IMR-90 (cell line): ENCODE measurements around the gene UGT1A7. TPM values are rescaled to one million over a fixed set of nuclear protein-coding genes. Genes with fewer than 3 reads are reported as not detected.

Source experiments
- ATAC-seq: fragments of 200-7000 bp; cut with Tn5 transposase; 2 replicates; pipeline ENCODE4 v1.9.1; 2020; ENCODE audit warnings: low read depth, mild to moderate bottlenecking, moderate library complexity
- BruUV-seq: library from RNA; stranded (reverse); fragments of 400-500 nt; replicated peaks from 2 replicates; lab custom pipeline; 2021; lab: Mats Ljungman, UMichigan
- CTCF ChIA-PET: fragments of 300-600 bp; formaldehyde crosslinking; extraction: SDS; loops from one replicate; lab custom pipeline; 2021; ENCODE audit warnings: antibody characterized with exemption; lab: Yijun Ruan, JAX
- POLR2A ChIA-PET: fragments of 300-600 bp; sonication (Branson Sonifier 250); formaldehyde crosslinking; loops from one replicate; lab custom pipeline; 2022; ENCODE audit warnings: antibody characterized with exemption; ENCODE audit not compliant: unreplicated experiment; lab: Charles Lee
- DNase-seq: peaks from one replicate; pipeline ENCODE4 v3.0.0; 2013
- H2AFZ ChIP-seq: replicated peaks from 2 replicates; pipeline ENCODE3; 2013; ENCODE audit warnings: low read length, mild to moderate bottlenecking; ENCODE audit not compliant: poor library complexity
- H2AK5ac ChIP-seq: 2 replicates; pipeline ENCODE4 v1.6.1; 2013; ENCODE audit warnings: low read depth, low read length, inconsistent platforms
- H2AK9ac ChIP-seq: replicated peaks from 2 replicates; pipeline ENCODE3; 2013; ENCODE audit warnings: mild to moderate bottlenecking, low read depth, low read length, moderate library complexity; ENCODE audit not compliant: poor library complexity
- H2BK120ac ChIP-seq: 2 replicates; pipeline ENCODE4 v1.6.1; 2013; ENCODE audit warnings: low read depth, low read length, inconsistent platforms
- H2BK15ac ChIP-seq: 3 replicates; pipeline ENCODE4 v1.6.1; 2013; ENCODE audit warnings: low read depth, low read length, inconsistent platforms
- H2BK20ac ChIP-seq: 2 replicates; pipeline ENCODE4 v1.6.1; 2013; ENCODE audit warnings: low read depth, mild to moderate bottlenecking, inconsistent platforms, low read length, moderate library complexity
- H2BK5ac ChIP-seq: 2 replicates; pipeline ENCODE4 v1.6.1; 2013; ENCODE audit warnings: mild to moderate bottlenecking, low read depth, low read length, inconsistent platforms; ENCODE audit not compliant: poor library complexity, severe bottlenecking
- H3K14ac ChIP-seq: replicated peaks from 2 replicates; pipeline ENCODE4 v1.6.1; 2013; ENCODE audit warnings: low read depth, low read length, inconsistent platforms
- H3K18ac ChIP-seq: 2 replicates; pipeline ENCODE4 v1.6.1; 2013; ENCODE audit warnings: low read depth, low read length, control low read depth
- H3K23ac ChIP-seq: 2 replicates; pipeline ENCODE4 v1.6.1; 2013; ENCODE audit warnings: low read depth, low read length, inconsistent platforms
- H3K27ac ChIP-seq: 2 replicates; pipeline ENCODE4 v1.5.1; 2013; ENCODE audit warnings: mild to moderate bottlenecking, control low read depth, low read length; ENCODE audit not compliant: insufficient read depth
- H3K27me3 ChIP-seq: 2 replicates; pipeline ENCODE4 v1.6.1; 2013; ENCODE audit warnings: low read length; ENCODE audit not compliant: control insufficient read depth, insufficient read depth
- H3K36me3 ChIP-seq: 2 replicates; pipeline ENCODE4 v1.6.1; 2013; ENCODE audit warnings: low read length, mixed read lengths; ENCODE audit not compliant: control insufficient read depth, insufficient read depth
- H3K4ac ChIP-seq: 2 replicates; pipeline ENCODE4 v1.6.1; 2013; ENCODE audit warnings: low read depth, low read length, inconsistent platforms
- H3K4me1 ChIP-seq: 2 replicates; pipeline ENCODE4 v1.6.1; 2013; ENCODE audit warnings: low read length, mixed read lengths; ENCODE audit not compliant: control insufficient read depth, insufficient read depth
- H3K4me2 ChIP-seq: 2 replicates; pipeline ENCODE4 v1.6.1; 2013; ENCODE audit warnings: low read depth, mild to moderate bottlenecking, control low read depth, low read length, moderate library complexity
- H3K4me3 ChIP-seq: 2 replicates; pipeline ENCODE4 v1.5.1; 2013; ENCODE audit warnings: low read depth, mild to moderate bottlenecking, control low read depth, low read length, moderate library complexity; ENCODE audit not compliant: insufficient read depth
- H3K56ac ChIP-seq: 2 replicates; pipeline ENCODE4 v1.6.1; 2013; ENCODE audit warnings: low read length, inconsistent platforms; ENCODE audit not compliant: insufficient read depth; ENCODE audit errors: extremely low read depth
- H3K79me1 ChIP-seq, 2 experiments: 2 replicates each; pipeline ENCODE4 v1.6.1; 2013; ENCODE audit warnings: low read length in 2 of 2, inconsistent platforms in 1 of 2, low read depth in 1 of 2
- H3K9ac ChIP-seq: 2 replicates; pipeline ENCODE4 v1.6.1; 2013; ENCODE audit warnings: low read depth, low read length, control low read depth
- H3K9me1 ChIP-seq: 2 replicates; pipeline ENCODE4 v1.6.1; 2013; ENCODE audit warnings: low read length, inconsistent platforms; ENCODE audit not compliant: insufficient read depth
- H3K9me3 ChIP-seq: 2 replicates; pipeline ENCODE4 v1.6.1; 2013; ENCODE audit warnings: low read length; ENCODE audit not compliant: control insufficient read depth, insufficient read depth
- H4K20me1 ChIP-seq: 2 replicates; pipeline ENCODE4 v1.6.1; 2013; ENCODE audit warnings: low read length, inconsistent platforms; ENCODE audit not compliant: insufficient read depth
- H4K5ac ChIP-seq: 2 replicates; pipeline ENCODE4 v1.6.1; 2013; ENCODE audit warnings: mild to moderate bottlenecking, low read depth, low read length, control low read depth
- H4K8ac ChIP-seq, 2 experiments: 2 replicates each; pipeline ENCODE4 v1.6.1; 2013; ENCODE audit warnings: low read depth in 2 of 2, low read length in 2 of 2, control low read depth in 1 of 2, inconsistent platforms in 1 of 2
- H4K91ac ChIP-seq: 2 replicates; pipeline ENCODE4 v1.6.1; 2013; ENCODE audit warnings: low read depth, low read length, inconsistent platforms; ENCODE audit not compliant: insufficient read depth
- CHD1 ChIP-seq: IDR thresholded peaks from 2 replicates; pipeline ENCODE4 v1.6.1; 2012; ENCODE audit warnings: low read depth, low read length, improper control_type of control experiment
- POLR2A ChIP-seq: IDR thresholded peaks from 2 replicates; pipeline ENCODE4 v1.6.1; 2012; ENCODE audit warnings: mild to moderate bottlenecking, low read depth, low read length
- WGBS, 2 experiments: methylation state at CpG; one replicate each; pipeline versions ENCODE4 v1.1.5 to v1.1.7; 2013; ENCODE audit warnings: missing lambda C conversion rate in 2 of 2; ENCODE audit not compliant: insufficient read length in 1 of 2; ENCODE audit errors: extremely low coverage in 2 of 2; 5-methylcytosine and 5-hydroxymethylcytosine counted together
- dilution Hi-C: fragments of 300-500 bp; cut with HindIII; formaldehyde crosslinking; loops from one replicate; pipeline ENCODE4 v1.14.3; 2018; ENCODE audit warnings: low sequenced_read_pairs; ENCODE audit not compliant: unreplicated experiment
- in situ Hi-C: fragments of 300-500 bp; cut with MboI; formaldehyde crosslinking; loops from 3 replicates; pipeline ENCODE4 v1.14.3; 2019; ENCODE audit warnings: low sequenced_read_pairs, inconsistent platforms, mixed read lengths
- intact Hi-C: fragments of 100-400 bp; cut with micrococcal nuclease; formaldehyde crosslinking; loops from 2 replicates; pipeline ENCODE4 v1.10.0; 2022
- polyA plus RNA-seq, 3 experiments: library from polyadenylated mRNA; depleted of rRNA; stranded (reverse); fragments of >200 nt; gene quantifications; 2 replicates each; pipeline ENCODE4 v1.2.3, GENCODE V29; 2012; ENCODE audit warnings: low replicate concordance in 1 of 3
- total RNA-seq: library from RNA; depleted of rRNA; stranded (reverse); fragments of >200 nt; gene quantifications from 2 replicates; pipeline ENCODE4 v1.2.3, GENCODE V29; 2012

UGT1A7 gene
- total and polyA plus RNA-seq, 2 of the 4 experiments (the other 2 are of a cell fraction), result not detected

GRCh38 chr2:233671290-233672161 is 10.2 kb upstream of the UGT1A7 start, which contains the start of gene UGT1A9:
UGT1A9 (plus strand) TSS chr2:233671898; CDS start chr2:233671935, 37 bp downstream.
- no peaks in the 10 kb centered on the region for H3K9me3 ChIP-seq
- no peaks in the 10 kb centered on the region for H3K9me1 ChIP-seq
- H2BK15ac ChIP-seq, result no peak within 1 kb of the TSS
- H4K8ac ChIP-seq, result no peak within 1 kb of the TSS
- no peak within 1 kb of the TSS for H4K5ac ChIP-seq
- H3K4ac ChIP-seq, result no peak within 1 kb of the TSS
- no peak within 1 kb of the TSS for H2AFZ ChIP-seq
- H2BK5ac ChIP-seq, result no peak within 1 kb of the TSS
- H3K9ac ChIP-seq, result no peak within 1 kb of the TSS
- H3K36me3 ChIP-seq, result no peaks in the 10 kb centered on the region
- in situ Hi-C loops (no loop called here), intact Hi-C loops (no loop called here), dilution Hi-C loops (no loop called here)
- no peaks in the 10 kb centered on the region for H4K20me1 ChIP-seq
- no peaks in the 10 kb centered on the region for H3K27me3 ChIP-seq
- no peaks in the 10 kb centered on the region for H3K4me1 ChIP-seq
- no TSS peak for BruUV-seq
- CTCF ChIA-PET, result no interaction called here
- DNase-seq (no peak), ATAC-seq (no peak)
- no CpG with 5 or more reads among the region's 5 CpGs for WGBS, 2 experiments
- no peak within 1 kb of the TSS for H3K4me3 ChIP-seq
- no peak within 1 kb of the TSS for H3K56ac ChIP-seq
- H3K23ac ChIP-seq, result no peak within 1 kb of the TSS
- no peaks in the 10 kb centered on the region for H3K79me1 ChIP-seq
- H2AK5ac ChIP-seq, result no peak within 1 kb of the TSS
- H3K18ac ChIP-seq, result no peak within 1 kb of the TSS
- no peak within 1 kb of the TSS for H4K91ac ChIP-seq
- TF ChIP-seq POLR2A, result no peak
- no peak for TF ChIP-seq CHD1
- no peak within 1 kb of the TSS for H3K27ac ChIP-seq
- no peak within 1 kb of the TSS for H3K4me2 ChIP-seq
- H2BK120ac ChIP-seq, result no peak within 1 kb of the TSS
- H2BK20ac ChIP-seq, result no peak within 1 kb of the TSS
- no peak within 1 kb of the TSS for H2AK9ac ChIP-seq
- POLR2A ChIA-PET, result no interaction called here
- H3K14ac ChIP-seq, result no peak within 1 kb of the TSS
